Measurements from ENCODE around the gene KSR1.

KSR1 gene

GRCh38 chr17:27457731-27458523, 1.7 kb downstream of the KSR1 start:
- DNase-seq: peak; percentile 71 to 88 (median 86)
- ChIA-PET POLR2A (interaction anchor here (0.6 to 1.6 kb wide), 9 partner anchors 10 to 142 kb away, joined by 3 to 8 read pairs (median 4); no protein-coding TSS in a partner anchor), CTCF (interaction anchor here (0.9 to 4.0 kb wide), 15 partner anchors 9 to 144 kb away, joined by 3 to 57 read pairs (median 4); no protein-coding TSS in a partner anchor)
- Histone ChIP-seq H3K4me1 (ENCODE audit: control extremely low read depth in 1 of 4, control insufficient read depth in 4 of 4, insufficient read depth in 4 of 4, low read length in 3 of 4) (peaks cover 3 to 44% (median 30%) of the 10 kb centered on the region in 4 experiments), H3K4me3 (ENCODE audit: control insufficient read depth in 1 of 7, extremely low read depth in 1 of 7, insufficient read depth in 4 of 7, low read depth in 2 of 7, low read length in 6 of 7) (peak overlapping the region in 6 of 7 experiments; percentile 46 to 92 (median 76)), H3K27me3 (replicated peaks in 2 of 5; ENCODE audit: control insufficient read depth in 4 of 5, insufficient read depth in 5 of 5, low read length in 4 of 5) (no peaks in the 10 kb centered on the region), H3K9me3 (ENCODE audit: control extremely low read depth in 1 of 5, control insufficient read depth in 4 of 5, insufficient read depth in 2 of 5, low read depth in 1 of 5, low read length in 4 of 5) (no peaks in the 10 kb centered on the region), H3K36me3 (ENCODE audit: control insufficient read depth in 4 of 4, insufficient read depth in 4 of 4, low read length in 3 of 4) (peaks cover 0 to 5% (median 1%) of the 10 kb centered on the region in 4 experiments), H3K27ac (ENCODE audit: insufficient read depth in 1 of 2, low read depth in 1 of 2, low read length in 2 of 2, poor library complexity in 1 of 2, severe bottlenecking in 2 of 2) (peak overlapping the region in 1 of 2 experiments; percentile 57)
- WGBS (ENCODE audit: insufficient coverage): 75% methylated on average over 8 of the region's 14 CpGs

- Histone ChIP-seq H3K36me3 (ENCODE audit: control insufficient read depth in 4 of 4, insufficient read depth in 4 of 4, low read length in 3 of 4) (peaks cover 0 to 5% (median 1%) of the 10 kb centered on the region in 4 experiments), H3K4me3 (ENCODE audit: control insufficient read depth in 1 of 7, extremely low read depth in 1 of 7, insufficient read depth in 4 of 7, low read depth in 2 of 7, low read length in 6 of 7) (peak overlapping the region in 1 of 7 experiments; percentile 76), H3K9me3 (ENCODE audit: control extremely low read depth in 1 of 5, control insufficient read depth in 4 of 5, insufficient read depth in 2 of 5, low read depth in 1 of 5, low read length in 4 of 5) (no peaks in the 10 kb centered on the region), H3K27ac (ENCODE audit: insufficient read depth in 1 of 2, low read depth in 1 of 2, low read length in 2 of 2, poor library complexity in 1 of 2, severe bottlenecking in 2 of 2) (no peak overlapping the region), H3K4me1 (ENCODE audit: control extremely low read depth in 1 of 4, control insufficient read depth in 4 of 4, insufficient read depth in 4 of 4, low read length in 3 of 4) (peaks cover 3 to 50% (median 35%) of the 10 kb centered on the region in 4 experiments), H3K27me3 (replicated peaks in 2 of 5; ENCODE audit: control insufficient read depth in 4 of 5, insufficient read depth in 5 of 5, low read length in 4 of 5) (no peaks in the 10 kb centered on the region)
- no peak for DNase-seq
- ChIA-PET CTCF (interaction anchor here (0.9 to 4.0 kb wide), 12 partner anchors 8 to 143 kb away, joined by 3 to 57 read pairs (median 3); no protein-coding TSS in a partner anchor), POLR2A (interaction anchor here (1.3 to 1.4 kb wide), 3 partner anchors 9 to 142 kb away, joined by 4 to 8 read pairs (median 6); no protein-coding TSS in a partner anchor)
- 71% methylated on average over 5 of the region's 6 CpGs for WGBS (ENCODE audit: insufficient coverage)
Measured at GRCh38 chr17:27458524-27458908, 2.3 kb downstream of the KSR1 start.

GRCh38 chr17:27459433-27459832, 3.2 kb downstream of the KSR1 start:
- Histone ChIP-seq H3K4me3 (ENCODE audit: control insufficient read depth in 1 of 7, extremely low read depth in 1 of 7, insufficient read depth in 4 of 7, low read depth in 2 of 7, low read length in 6 of 7) (no peak overlapping the region), H3K36me3 (ENCODE audit: control insufficient read depth in 4 of 4, insufficient read depth in 4 of 4, low read length in 3 of 4) (peaks cover 0 to 5% (median 1%) of the 10 kb centered on the region in 4 experiments), H3K27ac (ENCODE audit: insufficient read depth in 1 of 2, low read depth in 1 of 2, low read length in 2 of 2, poor library complexity in 1 of 2, severe bottlenecking in 2 of 2) (no peak overlapping the region), H3K4me1 (ENCODE audit: control extremely low read depth in 1 of 4, control insufficient read depth in 4 of 4, insufficient read depth in 4 of 4, low read length in 3 of 4) (peaks cover 3 to 59% (median 38%) of the 10 kb centered on the region in 4 experiments), H3K27me3 (replicated peaks in 2 of 5; ENCODE audit: control insufficient read depth in 4 of 5, insufficient read depth in 5 of 5, low read length in 4 of 5) (no peaks in the 10 kb centered on the region), H3K9me3 (ENCODE audit: control extremely low read depth in 1 of 5, control insufficient read depth in 4 of 5, insufficient read depth in 2 of 5, low read depth in 1 of 5, low read length in 4 of 5) (no peaks in the 10 kb centered on the region)
- DNase-seq: no peak
- 77% methylated on average over 6 of the region's 7 CpGs for WGBS (ENCODE audit: insufficient coverage)
- CTCF ChIA-PET: interaction anchor here (0.8 to 2.6 kb wide), 9 partner anchors 7 to 143 kb away, joined by 3 to 9 read pairs (median 6); no protein-coding TSS in a partner anchor
- POLR2A ChIA-PET: no interaction called here

GRCh38 chr17:27460196-27460725, 4.0 kb downstream of the KSR1 start:
- Histone ChIP-seq H3K4me3 (ENCODE audit: control insufficient read depth in 1 of 7, extremely low read depth in 1 of 7, insufficient read depth in 4 of 7, low read depth in 2 of 7, low read length in 6 of 7) (no peak overlapping the region), H3K4me1 (ENCODE audit: control extremely low read depth in 1 of 4, control insufficient read depth in 4 of 4, insufficient read depth in 4 of 4, low read length in 3 of 4) (peaks cover 3 to 61% (median 38%) of the 10 kb centered on the region in 4 experiments), H3K9me3 (ENCODE audit: control extremely low read depth in 1 of 5, control insufficient read depth in 4 of 5, insufficient read depth in 2 of 5, low read depth in 1 of 5, low read length in 4 of 5) (no peaks in the 10 kb centered on the region), H3K36me3 (ENCODE audit: control insufficient read depth in 4 of 4, insufficient read depth in 4 of 4, low read length in 3 of 4) (peaks cover 0 to 5% (median 1%) of the 10 kb centered on the region in 4 experiments), H3K27me3 (replicated peaks in 2 of 5; ENCODE audit: control insufficient read depth in 4 of 5, insufficient read depth in 5 of 5, low read length in 4 of 5) (no peaks in the 10 kb centered on the region), H3K27ac (ENCODE audit: insufficient read depth in 1 of 2, low read depth in 1 of 2, low read length in 2 of 2, poor library complexity in 1 of 2, severe bottlenecking in 2 of 2) (no peak overlapping the region)
- DNase-seq: no peak
- WGBS (ENCODE audit: insufficient coverage): 100% methylated on average over 5 of the region's 6 CpGs
- ChIA-PET POLR2A (no interaction called here), CTCF (interaction anchor here (1.1 to 1.8 kb wide), 6 partner anchors 8 to 143 kb away, joined by 3 to 7 read pairs (median 6); no protein-coding TSS in a partner anchor)

GRCh38 chr17:27461192-27461859, 5.1 kb downstream of the KSR1 start:
- 74% methylated on average over 10 of the region's 10 CpGs for WGBS (ENCODE audit: insufficient coverage)
- H3K36me3 ChIP-seq (ENCODE audit: control insufficient read depth in 4 of 4, insufficient read depth in 4 of 4, low read length in 3 of 4): peaks cover 0 to 5% (median 1%) of the 10 kb centered on the region in 4 experiments
- ChIA-PET POLR2A (no interaction called here), CTCF (interaction anchor here (1.1 to 1.6 kb wide), 4 partner anchors 9 to 142 kb away, joined by 3 to 7 read pairs (median 4); no protein-coding TSS in a partner anchor)
- no peak for DNase-seq
- H3K27me3 ChIP-seq (replicated peaks in 2 of 5; ENCODE audit: control insufficient read depth in 4 of 5, insufficient read depth in 5 of 5, low read length in 4 of 5): no peaks in the 10 kb centered on the region
- peaks cover 3 to 70% (median 38%) of the 10 kb centered on the region in 4 experiments for H3K4me1 ChIP-seq (ENCODE audit: control extremely low read depth in 1 of 4, control insufficient read depth in 4 of 4, insufficient read depth in 4 of 4, low read length in 3 of 4)
- H3K27ac ChIP-seq (ENCODE audit: insufficient read depth in 1 of 2, low read depth in 1 of 2, low read length in 2 of 2, poor library complexity in 1 of 2, severe bottlenecking in 2 of 2): peak overlapping the region in 1 of 2 experiments; percentile 46
- H3K4me3 ChIP-seq (ENCODE audit: control insufficient read depth in 1 of 7, extremely low read depth in 1 of 7, insufficient read depth in 4 of 7, low read depth in 2 of 7, low read length in 6 of 7): no peak overlapping the region
- no peaks in the 10 kb centered on the region for H3K9me3 ChIP-seq (ENCODE audit: control extremely low read depth in 1 of 5, control insufficient read depth in 4 of 5, insufficient read depth in 2 of 5, low read depth in 1 of 5, low read length in 4 of 5)

- H3K4me3 ChIP-seq (ENCODE audit: control insufficient read depth in 1 of 7, extremely low read depth in 1 of 7, insufficient read depth in 4 of 7, low read depth in 2 of 7, low read length in 6 of 7): no peak overlapping the region
- no peaks in the 10 kb centered on the region for H3K9me3 ChIP-seq (ENCODE audit: control extremely low read depth in 1 of 5, control insufficient read depth in 4 of 5, insufficient read depth in 2 of 5, low read depth in 1 of 5, low read length in 4 of 5)
- DNase-seq: no peak
- ChIA-PET CTCF (interaction anchor here (1.4 kb wide), 1 partner anchor 12 kb away, joined by 3 read pairs; no protein-coding TSS in a partner anchor), POLR2A (no interaction called here)
- no peak overlapping the region for H3K27ac ChIP-seq (ENCODE audit: insufficient read depth in 1 of 2, low read depth in 1 of 2, low read length in 2 of 2, poor library complexity in 1 of 2, severe bottlenecking in 2 of 2)
- H3K36me3 ChIP-seq (ENCODE audit: control insufficient read depth in 4 of 4, insufficient read depth in 4 of 4, low read length in 3 of 4): peaks cover 0 to 5% (median 1%) of the 10 kb centered on the region in 4 experiments
- H3K27me3 ChIP-seq (replicated peaks in 2 of 5; ENCODE audit: control insufficient read depth in 4 of 5, insufficient read depth in 5 of 5, low read length in 4 of 5): no peaks in the 10 kb centered on the region
- peaks cover 3 to 72% (median 42%) of the 10 kb centered on the region in 4 experiments for H3K4me1 ChIP-seq (ENCODE audit: control extremely low read depth in 1 of 4, control insufficient read depth in 4 of 4, insufficient read depth in 4 of 4, low read length in 3 of 4)
- 100% methylated on average over 3 of the region's 6 CpGs for WGBS (ENCODE audit: insufficient coverage)
Measured at GRCh38 chr17:27462149-27462548, 5.9 kb downstream of the KSR1 start.

Data from common myeloid progenitor, CD34-positive (primary cell).